ENCODE measurements around the gene NCKAP5.
A peak's percentile ranks its signal among the peaks of the same experiment; 100 is the strongest.

Gene NCKAP5

GRCh38 chr2:133571249-133571648, 3.0 kb upstream of the NCKAP5 start:
- no peak for DNase-seq (ENCODE audit: low read depth)
- no peak overlapping the region for H3K4me3 ChIP-seq (ENCODE audit: control insufficient read depth, low read depth, low read length)
- no peak for TF ChIP-seq CTCF (IDR thresholded peaks at IDR 0.05; ENCODE audit: control insufficient read depth, insufficient read depth, low read depth, low read length, missing control alignments)

- no peak for DNase-seq (ENCODE audit: low read depth)
- TF ChIP-seq CTCF (IDR thresholded peaks at IDR 0.05; ENCODE audit: control insufficient read depth, insufficient read depth, low read depth, low read length, missing control alignments), result no peak
- H3K4me3 ChIP-seq (ENCODE audit: control insufficient read depth, low read depth, low read length), result no peak overlapping the region
Measured at GRCh38 chr2:133570542-133570941, 2.3 kb upstream of the NCKAP5 start.

GRCh38 chr2:133569286-133569830, 1.1 kb upstream of the NCKAP5 start:
- no peak overlapping the region for H3K4me3 ChIP-seq (ENCODE audit: control insufficient read depth, low read depth, low read length)
- no peak for TF ChIP-seq CTCF (IDR thresholded peaks at IDR 0.05; ENCODE audit: control insufficient read depth, insufficient read depth, low read depth, low read length, missing control alignments)
- DNase-seq (ENCODE audit: low read depth), result no peak

GRCh38 chr2:133568598-133568997, 335 bp upstream of the NCKAP5 start:
- no peak overlapping the region for H3K4me3 ChIP-seq (ENCODE audit: control insufficient read depth, low read depth, low read length)
- no peak for DNase-seq (ENCODE audit: low read depth)
- TF ChIP-seq CTCF (IDR thresholded peaks at IDR 0.05; ENCODE audit: control insufficient read depth, insufficient read depth, low read depth, low read length, missing control alignments), result no peak

GRCh38 chr2:133562558-133562957, 5.7 kb downstream of the NCKAP5 start:
- TF ChIP-seq CTCF (IDR thresholded peaks at IDR 0.05; ENCODE audit: control insufficient read depth, insufficient read depth, low read depth, low read length, missing control alignments), result no peak
- no peak for DNase-seq (ENCODE audit: low read depth)
- H3K4me3 ChIP-seq (ENCODE audit: control insufficient read depth, low read depth, low read length), result no peak overlapping the region

GRCh38 chr2:133561045-133561852, 7.0 kb downstream of the NCKAP5 start:
- H3K4me3 ChIP-seq (ENCODE audit: control insufficient read depth, low read depth, low read length), result no peak overlapping the region
- TF ChIP-seq CTCF (IDR thresholded peaks at IDR 0.05; ENCODE audit: control insufficient read depth, insufficient read depth, low read depth, low read length, missing control alignments), result peak; percentile 74
- peak; percentile 68 for DNase-seq (ENCODE audit: low read depth)
